Measurements from ENCODE around the gene NUDT9.

The NUDT9 gene

GRCh38 chr4:87506974-87507701, 84.8 kb downstream of the NUDT9 start:
- DNase-seq (ENCODE audit: low read depth, low spot score): no peak
